Measurements from ENCODE around the gene FOXA3.
"Not testable (repeated sequence)": the region's sequence is repeated elsewhere in the genome, so short reads cannot be mapped to it uniquely, and the experiment has no call there.

The FOXA3 gene

DNA sequence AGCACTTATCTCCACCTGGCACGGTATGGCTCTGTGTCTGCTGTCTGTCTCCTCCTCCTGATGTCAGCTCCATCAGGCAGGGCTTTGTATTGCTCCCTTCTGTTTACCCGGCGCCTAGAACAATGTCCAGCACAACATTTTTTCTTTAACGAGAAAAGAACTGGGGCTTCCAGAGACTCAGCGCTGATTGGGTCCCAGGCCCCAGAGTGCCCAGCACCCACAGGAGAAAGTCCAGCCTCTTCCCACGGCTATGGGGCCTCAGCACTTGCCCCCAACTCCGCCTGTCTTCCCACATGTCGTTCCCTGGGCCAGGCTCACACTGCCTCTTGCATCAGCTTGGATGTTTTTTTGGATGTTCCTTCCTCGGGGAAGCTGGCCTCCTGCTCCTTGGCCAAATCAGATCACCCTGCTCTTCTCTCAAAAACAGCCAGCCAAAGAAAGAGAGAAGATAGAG, 31.4 kb downstream of the FOXA3 start:
- DNase-seq (ENCODE audit: low read depth), result no peak

DNA sequence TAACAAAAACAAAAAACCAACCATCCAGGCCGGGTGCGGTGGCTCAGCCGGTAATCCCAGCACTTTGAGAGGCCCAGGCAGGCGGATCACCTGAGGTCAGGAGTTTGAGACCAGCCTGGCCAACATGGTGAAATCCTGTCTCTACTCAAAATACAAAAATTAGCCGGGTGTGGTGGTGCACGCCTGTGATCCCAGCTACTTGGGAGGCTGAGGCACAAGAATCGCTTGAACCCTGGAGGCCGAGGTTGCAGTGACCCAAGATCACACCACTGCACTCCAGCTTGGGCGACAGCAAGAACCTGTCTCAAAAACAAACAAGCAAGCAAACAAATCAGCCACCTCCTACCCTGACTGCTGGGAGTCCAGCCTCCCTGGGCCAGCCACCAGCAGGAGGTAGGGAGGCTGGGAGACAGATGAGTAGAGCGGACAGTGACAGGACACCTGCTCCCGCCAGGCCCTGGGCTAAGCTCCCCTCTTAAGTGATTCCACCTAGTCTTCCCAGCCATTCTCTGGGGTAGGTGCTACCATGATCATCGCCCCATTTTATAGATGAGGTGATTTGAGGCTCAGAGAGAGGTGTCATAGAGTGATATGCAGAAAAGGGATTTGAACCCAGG, 32.0 kb downstream of the FOXA3 start:
- not testable (repeated sequence) for DNase-seq (ENCODE audit: low read depth)

DNA sequence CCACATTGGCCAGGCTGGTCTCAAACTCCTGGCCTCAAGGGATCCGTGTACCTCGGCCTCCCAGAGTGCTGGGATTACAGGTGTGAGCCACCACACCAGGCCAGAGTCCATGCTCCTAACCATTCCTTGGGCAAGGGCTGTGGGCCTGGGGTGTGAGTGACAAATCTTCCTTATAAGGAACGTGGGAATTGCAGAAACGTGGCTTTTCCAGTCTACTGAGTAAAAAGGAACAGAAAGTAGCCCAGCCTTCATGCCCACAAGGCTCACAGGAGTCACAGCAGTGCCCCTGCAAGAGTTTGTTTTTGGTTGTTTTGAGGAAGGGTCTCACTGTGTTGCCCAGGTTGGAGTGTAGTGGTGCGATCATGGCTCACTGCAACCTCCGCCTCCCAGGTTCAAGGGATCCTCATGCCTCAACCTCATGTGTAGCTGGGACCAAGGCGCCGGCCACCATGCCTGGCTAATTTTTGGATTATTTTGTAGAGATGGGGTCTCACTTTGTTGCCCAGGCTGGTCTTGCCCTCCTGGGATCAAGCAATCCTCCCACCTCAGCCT, 33.2 kb downstream of the FOXA3 start:
- no peak for DNase-seq (ENCODE audit: low read depth)

DNA sequence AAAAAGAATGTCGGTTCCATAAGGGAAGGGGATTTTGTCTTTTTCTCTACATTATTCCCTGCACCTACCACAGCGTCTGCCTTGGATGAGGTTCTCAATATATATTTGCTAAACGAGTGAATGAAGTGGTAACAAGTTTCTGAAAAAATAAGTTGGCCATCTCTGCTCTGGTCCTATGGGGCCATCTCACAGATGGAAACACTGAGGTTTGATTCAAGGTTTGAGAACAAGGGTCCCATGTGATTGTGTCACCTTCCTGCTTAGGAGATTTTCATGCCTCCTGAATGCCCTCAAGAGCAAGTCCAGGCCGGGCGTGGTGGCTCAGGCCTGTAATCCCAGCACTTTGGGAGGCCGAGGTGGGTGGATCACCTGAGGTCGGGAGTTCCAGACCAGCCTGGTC, 35.1 kb downstream of the FOXA3 start:
- no peak for DNase-seq (ENCODE audit: low read depth)

DNA sequence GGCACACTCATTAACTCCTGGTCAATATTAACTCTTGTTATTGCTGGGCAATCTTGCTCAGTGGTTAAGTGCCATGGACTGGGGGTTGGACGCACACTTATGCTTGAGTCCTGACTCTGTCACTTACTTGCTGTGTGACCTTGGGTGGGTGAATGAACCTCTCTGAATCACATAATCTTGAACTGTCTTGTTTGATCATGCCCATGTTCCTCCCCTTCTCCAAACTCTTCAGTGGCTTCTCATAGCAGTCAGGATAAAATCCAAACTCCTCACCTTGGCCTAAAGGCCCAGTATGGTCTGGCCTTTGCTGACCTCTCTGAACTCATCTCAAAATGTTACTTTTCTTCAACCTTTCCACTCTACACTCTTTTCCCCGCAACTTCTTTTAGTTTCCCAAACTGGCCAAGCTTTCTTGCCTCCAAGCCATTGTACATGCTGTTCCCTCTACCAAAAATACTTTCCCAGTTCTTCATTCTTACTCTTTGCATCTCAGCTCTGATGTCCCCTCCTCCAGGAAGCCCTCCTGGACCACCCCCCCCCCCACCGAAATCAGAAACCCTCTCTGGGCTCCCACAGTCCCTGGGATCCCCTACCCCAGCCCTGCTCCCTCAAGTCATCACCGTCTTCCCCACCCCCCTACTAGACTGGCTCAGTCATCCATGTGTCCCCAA, 35.9 kb downstream of the FOXA3 start:
- DNase-seq (ENCODE audit: low read depth), result no peak

DNA sequence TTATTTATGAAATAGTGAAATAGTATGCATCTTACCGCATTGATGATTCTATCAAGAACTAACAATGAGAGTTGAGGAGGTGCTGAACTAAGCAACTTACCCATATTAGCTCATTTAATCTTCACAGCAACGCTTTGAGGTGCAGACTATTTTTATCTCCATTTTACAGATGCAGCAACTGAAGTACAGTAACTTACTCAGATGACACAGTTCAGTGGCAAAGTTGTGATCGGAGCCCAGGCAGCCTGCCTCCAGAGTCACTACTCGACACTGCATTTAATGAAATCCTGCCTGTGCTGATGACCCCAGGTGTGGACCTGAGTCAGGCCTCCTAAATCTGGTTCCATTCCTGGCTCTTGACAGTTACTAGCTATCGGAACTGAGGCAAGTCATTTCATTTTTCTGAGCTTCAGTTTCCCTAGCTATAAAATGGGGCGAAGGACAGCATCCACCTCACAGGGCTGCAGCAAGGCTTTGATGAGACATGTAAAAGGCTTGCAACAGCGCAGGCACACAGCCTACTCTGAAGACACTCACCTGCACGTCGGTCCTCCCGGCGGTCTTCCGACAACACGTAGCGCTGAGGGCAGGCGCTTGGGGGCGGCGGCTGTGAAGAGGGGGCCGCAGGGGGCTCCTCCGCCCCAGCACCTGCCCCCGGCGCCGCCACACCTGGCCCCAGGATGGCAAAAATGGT, 36.8 kb downstream of the FOXA3 start:
- no peak for DNase-seq (ENCODE audit: low read depth)

DNA sequence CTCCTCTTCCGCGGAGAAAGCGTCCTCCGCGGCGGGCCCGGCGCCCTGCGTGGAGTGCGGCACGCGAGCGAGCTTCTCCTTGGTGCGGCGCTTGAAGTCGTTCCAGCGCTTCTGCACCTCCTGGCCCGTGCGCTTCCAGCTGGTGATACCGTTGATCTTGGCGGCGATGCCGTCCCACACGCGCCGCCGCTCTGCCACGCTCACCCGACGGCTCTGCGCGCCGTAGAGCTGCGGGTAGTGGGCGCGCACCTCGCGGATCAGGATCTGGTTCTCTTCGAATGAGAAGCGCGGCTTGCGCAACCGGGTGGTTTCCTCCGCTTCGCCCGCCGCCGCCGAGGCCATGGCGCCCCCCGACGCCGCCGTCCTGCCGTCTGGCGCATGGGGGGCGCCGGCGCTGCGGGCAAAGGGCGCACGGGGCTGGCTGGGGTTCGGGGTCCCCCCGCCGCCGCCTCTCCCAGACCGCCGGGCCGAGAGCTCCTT, 37.3 kb downstream of the FOXA3 start:
- no peak for DNase-seq (ENCODE audit: low read depth)

DNA sequence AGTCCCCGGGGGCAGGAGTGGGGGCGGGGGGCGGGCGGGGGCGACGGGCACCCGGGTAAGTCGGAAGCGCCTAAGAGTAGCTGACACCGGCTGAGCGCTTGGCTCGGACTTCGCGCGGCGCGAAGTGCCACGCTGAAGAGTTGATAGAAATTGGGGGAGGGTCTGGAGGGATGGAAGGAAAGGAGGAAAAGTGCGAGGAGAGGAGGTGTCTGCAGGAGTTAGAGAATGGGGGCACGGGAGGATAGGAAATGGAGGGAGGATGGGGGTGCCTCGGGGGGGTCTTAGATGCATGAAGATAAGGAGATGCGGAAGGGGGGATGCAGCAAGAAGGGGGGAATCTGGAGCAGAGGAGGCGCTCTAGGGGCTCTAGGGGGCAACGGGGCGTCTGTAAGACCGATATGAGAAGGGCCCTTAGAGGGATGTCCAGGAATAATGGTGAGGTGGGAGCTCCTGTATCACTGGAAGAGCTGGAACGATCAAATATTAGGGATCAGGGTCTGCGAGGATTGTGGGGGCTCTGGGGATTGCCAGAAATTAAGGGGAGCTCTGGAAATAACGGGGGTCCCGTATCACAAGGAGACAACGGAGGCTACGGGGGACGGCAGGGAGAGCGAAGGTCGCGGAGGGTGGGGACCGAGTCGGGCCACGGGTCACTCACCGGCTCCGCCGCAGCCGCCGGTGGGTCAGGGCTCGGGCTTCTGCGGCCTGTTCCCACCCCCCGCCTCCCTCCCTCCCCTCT, 38.0 kb downstream of the FOXA3 start, which contains the start of gene MYPOP:
MYPOP (minus strand) TSS at position 702 of the 739 bp plus-strand sequence. CDS start 840 bp downstream, outside the sequence.
- DNase-seq (ENCODE audit: low read depth), result no peak

DNA sequence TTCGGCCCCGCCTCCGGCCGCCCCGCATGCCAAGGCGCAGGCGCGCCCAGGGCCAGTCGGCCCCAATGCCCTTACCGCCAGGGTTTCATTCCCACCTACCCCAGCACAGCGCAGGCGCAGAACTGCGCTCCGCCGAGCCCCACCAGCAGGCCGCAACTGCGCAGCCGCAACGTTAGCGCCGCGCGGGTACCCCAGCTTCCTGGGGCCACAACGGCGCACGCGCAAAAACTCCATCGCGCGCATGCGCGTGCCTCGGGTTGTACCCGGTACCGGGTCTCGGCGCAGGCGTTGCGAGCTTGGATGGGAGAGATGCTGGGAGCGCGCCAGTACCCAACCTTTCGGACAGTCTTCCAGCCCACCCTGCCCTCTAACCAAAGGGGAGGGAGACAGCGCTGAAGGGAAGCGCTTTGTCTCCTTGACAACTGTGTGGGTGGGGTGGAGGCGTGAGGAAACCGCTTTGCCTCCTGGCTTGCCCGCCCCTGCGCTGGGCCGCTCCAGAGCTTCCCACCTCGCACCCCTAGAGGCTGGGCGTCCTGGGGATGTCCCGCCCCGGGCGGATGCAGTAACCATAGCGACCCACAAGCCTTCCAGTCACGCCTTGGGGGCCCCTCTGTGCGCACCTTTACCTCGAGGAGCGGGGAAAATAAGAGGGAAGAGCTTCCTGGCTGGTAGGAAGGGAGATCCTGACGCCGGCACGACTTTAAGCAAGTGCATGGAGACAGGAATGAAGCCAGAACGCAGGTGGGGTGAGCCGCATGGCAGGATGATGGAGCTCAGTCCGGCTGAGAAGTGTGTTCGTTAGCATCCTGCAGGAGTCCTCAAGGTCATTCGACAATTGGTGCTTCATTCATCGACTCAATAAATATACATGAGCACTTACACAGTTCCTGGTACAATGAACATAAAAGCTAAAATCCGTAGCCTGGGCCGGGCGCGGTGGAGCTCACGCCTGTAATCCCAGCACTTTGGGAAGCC, 38.8 kb downstream of the FOXA3 start:
- DNase-seq (ENCODE audit: low read depth), result peak; percentile 99

DNA sequence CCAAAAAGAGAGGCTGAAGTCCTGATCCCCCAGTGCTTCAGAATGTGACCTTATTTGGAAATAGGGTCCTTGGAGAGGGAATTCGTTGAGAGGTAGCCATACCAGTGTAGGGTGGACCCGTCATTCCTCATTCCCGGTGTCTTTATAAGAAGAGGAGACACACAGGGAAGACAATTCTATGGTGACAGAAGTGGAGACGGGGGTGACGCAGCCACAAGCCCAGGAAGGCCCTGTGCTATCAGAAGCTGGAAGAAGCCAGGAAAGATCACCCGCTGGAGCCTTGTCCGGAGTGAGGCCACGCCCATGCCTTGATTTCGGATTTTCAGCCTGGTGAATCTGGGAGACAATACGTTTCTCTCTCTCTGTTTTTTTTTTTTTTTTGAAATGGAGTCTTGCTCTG, 40.9 kb downstream of the FOXA3 start:
- no peak for DNase-seq (ENCODE audit: low read depth)

DNA sequence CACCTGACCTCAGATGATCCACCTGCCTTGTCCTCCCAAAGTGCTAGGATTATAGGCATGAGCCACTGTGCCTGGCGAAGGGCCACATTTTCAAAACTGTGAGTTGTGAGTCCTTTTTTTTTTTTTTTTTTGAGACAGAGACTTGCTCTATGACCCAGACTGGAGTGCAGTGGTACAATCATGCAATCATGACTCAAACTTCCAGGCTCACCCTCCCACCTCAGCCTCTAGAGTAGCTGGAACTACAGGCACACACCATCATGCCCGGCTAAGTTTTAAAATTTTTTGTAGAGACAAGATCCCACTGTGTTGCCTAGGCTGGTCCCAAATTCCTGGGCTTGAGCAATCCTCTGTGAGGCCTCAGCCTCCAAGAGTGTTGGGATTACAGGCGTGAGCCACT, 42.1 kb downstream of the FOXA3 start:
- DNase-seq (ENCODE audit: low read depth), result no peak

DNA sequence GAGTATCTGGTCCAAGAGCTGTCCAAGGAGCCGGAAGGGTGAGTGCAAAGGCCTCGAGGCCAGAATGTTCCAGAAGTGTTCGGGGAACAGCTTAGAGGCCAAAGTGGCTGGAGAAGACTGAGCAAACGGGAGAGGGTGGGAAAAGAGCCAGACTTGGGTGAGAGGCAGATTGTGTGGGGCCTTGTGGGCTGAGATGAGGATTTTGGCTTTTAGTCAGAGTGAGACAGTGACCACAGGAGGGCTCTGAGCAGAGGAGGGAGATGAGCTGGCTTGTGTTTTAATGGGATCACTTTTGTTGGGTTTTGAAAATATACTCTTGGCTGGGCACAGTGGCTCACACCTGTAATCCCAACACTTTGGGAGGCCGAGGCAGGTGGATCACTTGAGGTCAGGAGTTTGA, 44.8 kb downstream of the FOXA3 start:
- DNase-seq (ENCODE audit: low read depth), result no peak

DNA sequence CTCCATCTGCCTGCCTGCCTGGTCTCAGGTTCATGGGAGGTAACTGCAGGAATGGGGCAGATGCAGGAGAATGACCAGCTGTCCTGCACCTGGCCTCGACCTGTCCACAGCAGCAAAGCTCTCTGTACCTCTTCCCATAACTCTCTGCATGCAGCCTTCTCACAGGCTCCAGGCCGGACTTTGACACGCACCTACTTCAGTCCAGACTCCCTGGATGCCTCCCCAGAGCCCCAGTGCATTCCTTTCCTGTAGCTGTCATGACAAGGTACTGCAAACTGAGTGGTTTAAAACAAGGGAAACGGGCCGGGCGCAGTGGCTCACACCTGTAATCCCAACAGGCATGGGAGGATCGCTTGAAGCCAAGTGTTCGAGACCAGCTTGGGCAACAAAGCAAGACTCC, 47.2 kb downstream of the FOXA3 start:
- DNase-seq (ENCODE audit: low read depth), result no peak

DNA sequence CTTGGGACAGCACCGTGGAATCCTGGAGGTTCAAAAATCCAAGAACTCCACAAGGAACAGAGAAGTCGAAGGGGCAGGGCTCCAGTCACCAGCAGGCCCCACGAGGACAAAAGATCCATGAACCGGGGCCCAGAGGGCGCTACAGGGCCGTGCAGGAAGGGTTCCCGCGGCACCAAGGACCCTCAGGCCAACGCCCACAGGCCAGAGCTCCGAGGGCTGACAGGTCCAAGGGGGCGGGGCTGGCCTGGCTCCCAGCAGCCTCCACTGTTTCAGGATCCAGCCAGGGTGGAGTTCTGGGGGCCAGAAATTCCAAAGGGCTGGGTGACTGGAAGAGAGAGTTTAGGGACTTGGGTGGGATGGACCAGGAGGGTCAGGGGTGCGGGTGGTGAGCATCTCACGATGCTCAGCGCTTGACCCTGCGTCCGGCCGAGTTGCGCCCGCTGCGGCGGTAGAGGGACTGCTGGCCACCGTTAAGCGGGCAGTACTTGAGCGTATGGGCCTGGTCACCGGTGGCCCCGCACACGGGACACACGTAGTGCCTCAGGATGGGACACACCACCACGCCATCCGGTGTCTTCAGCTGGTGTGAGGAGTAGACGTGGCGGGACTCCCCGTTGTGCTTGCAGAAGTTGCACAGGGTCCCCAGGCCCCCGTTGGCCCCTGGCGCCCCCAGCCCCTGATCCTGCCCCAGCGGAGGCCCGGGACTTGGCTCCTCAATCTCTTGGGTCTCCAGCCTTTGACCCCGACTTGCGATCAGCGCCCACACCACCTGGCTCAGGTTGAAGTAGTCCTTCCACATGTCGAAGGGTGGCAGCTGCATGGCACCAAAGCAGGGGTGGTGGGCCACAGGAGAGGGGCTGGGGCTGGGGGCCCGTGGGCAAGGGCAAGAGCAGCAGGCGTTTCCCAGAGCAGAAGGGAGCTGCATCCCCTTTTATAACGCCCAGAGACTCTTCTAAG, 50.0 kb downstream of the FOXA3 start, which contains the start of gene NANOS2:
NANOS2 (minus strand) TSS at position 905 of the 957 bp plus-strand sequence; CDS start at position 820, 85 bp downstream.
- DNase-seq (ENCODE audit: low read depth), result no peak

DNA sequence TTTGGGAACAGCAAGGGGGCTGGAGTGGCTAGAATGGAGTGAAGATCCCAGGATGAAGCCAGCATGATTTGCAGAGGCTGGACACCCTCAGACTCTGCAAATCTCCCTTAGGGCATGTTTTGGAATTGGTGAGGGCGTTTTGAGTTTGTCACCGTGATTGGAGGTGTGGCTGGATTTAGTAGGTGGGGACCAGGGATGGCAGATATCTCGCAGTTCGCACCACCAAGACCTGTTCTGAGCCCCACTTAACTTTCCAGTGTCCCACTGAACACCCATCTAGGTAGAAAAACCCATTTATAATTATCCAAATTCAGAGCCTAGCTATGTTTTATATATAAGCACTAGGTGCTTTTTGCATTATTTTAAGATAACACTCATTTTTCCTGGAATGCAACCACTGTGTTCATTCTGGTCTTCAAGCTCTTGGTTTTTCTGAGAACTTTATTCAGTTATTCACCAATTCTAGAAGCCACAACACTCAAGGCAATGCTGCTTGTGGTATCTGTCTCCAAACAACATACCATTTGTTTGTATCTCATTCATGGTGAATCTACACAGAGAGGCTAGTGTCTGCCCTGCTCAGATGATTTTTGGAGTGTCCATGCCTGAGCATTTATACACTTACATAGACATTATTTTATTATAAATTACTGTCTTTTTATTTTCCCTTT, 53.4 kb downstream of the FOXA3 start:
- no peak for DNase-seq (ENCODE audit: low read depth)

DNA sequence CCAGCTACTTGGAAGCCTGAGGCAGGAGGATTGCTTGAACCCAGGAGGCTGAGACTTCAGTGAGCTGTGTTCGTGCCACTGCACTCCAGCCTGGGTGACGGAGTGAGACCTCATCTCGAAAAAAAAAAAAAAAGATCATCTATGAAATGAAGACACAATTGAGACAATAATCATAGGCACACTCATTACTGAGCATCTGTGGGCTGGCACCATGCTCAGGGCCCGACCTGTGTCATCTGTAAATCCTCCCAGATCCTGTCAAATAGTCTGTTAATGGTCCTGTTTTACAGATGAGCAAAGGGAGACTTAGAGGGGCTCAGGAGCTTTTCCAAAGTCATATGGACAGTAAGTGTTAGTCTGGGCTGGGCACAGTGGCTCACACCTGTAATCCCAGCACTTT, 54.6 kb downstream of the FOXA3 start:
- no peak for DNase-seq (ENCODE audit: low read depth)

DNA sequence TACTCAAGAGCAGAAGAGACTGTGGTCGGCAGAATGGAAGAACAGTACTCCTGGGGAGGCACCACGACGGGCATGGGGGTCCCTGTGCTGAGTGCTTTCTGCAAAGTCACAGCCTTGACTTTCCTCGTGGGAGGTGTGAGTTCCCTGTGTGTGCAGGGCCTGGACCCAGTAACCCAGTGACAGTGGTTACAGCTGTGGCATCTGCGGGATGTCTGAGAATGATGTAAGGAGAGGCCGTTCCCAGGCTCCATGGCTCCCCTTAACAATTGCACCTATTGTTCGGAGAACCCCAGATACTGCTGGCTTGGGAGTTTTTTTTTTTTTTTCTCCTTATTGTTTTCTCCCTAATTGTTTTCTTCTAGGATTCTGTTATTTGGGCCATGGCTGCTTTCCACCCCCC, 55.6 kb downstream of the FOXA3 start:
- no peak for DNase-seq (ENCODE audit: low read depth)

DNA sequence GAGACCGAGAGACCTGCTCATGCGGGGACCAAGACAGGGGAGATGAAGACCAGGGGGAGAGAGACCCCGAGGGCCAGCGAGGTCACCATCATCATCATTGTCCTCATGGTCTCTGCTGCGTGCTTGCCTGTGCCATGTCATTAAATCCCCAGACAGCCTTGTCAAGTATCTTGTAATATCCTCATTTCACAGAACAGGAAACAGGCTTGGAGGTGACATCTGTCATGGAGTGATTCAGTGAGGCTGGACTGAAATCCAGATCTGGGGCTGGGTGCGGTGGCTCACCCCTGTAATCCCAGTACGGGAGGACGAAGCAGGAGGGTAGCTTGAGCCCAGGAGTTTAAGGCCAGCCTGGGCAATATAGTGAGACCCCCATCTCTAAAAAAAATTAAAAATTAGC, 56.3 kb downstream of the FOXA3 start:
- no peak for DNase-seq (ENCODE audit: low read depth)

DNA sequence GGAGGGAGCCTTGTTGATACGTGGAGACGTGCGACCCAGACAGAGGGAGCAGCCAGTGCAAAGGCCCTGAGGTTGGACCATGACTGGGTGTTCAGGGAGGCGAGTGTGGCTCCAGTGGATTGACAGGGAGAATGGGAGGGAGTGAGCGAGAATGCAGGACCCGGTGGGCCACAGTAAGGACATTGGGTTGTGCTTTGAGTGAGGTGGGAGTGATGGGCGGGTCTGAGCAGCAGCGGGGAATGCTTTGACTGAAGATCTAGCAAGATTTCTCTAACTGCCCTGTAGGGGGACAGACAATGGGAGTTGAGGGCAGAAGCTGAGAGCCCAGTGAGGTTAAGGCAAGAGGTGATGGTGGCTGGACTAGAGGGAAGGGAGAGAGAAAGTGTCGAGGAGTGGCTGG, 58.2 kb downstream of the FOXA3 start:
- DNase-seq (ENCODE audit: low read depth), result no peak
